Measurements from ENCODE around the gene RAB22A.
"Not testable (repeated sequence)": the region's sequence is repeated elsewhere in the genome, so short reads cannot be mapped to it uniquely, and the experiment has no call there.

Gene RAB22A

GRCh38 chr20:58344741-58345140 is 35.2 kb downstream of the RAB22A start:
- DNase-seq (ENCODE audit: low spot score), result peak; percentile 25

DNA sequence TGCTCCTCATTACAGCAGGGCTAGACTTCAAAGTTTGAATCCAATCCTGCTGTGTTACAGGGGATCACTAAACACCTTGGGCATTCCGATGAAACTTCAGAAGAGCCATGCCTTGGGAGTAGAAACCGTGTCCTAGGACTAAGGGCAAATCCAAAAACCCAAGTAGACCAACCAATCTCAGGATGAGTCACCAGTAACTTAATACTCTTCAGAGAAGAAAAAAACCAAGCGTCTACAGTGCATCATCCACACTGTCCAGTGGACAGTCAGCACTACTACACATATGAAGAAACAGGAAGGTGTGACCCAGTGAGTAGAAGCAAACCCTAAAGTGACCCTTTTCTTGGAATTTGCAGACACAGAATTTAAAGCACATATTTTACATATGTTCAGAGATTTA is 40.1 kb downstream of the RAB22A start:
- peak; percentile 62 for DNase-seq (ENCODE audit: low spot score)

DNA sequence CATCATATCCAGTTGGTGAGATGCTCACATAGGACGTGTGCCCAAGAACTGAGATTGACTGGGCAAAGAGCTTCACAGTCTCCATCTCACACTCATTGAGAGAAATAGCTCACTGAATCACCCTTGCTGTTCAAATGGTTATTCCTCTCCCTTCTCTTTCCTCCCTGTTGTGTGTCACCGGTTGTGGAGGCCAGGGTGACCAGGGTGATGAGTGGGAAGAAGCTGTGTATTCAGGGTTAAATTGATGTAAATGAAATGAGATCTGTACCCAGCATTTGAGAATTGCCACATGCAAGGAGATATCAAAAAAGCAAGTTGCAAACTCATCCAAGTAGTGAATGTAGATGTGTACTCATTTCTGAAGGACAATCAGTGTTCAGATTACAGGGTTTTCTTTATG is 43.0 kb downstream of the RAB22A start:
- DNase-seq (ENCODE audit: low spot score), result no peak

DNA sequence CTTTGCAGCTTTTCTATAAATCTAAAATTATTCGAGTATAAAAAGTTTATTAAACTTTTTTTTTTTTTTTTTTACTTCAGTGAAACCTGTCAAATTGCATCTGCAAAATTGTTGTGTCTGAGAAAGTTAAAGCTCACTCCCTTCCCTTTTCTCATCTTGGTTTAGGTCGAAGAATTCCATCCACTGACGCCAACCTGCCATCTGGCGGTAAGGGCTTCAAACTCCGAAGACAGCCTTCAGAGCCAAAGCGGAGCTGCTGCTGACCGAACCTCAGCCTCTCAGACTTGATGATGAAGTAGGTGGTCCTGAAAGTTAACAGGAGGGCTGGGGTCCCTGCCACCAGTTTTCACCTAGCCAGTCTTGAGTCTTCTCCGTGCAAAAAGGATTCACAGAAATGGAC is 49.9 kb downstream of the RAB22A start:
- DNase-seq (ENCODE audit: low spot score), result no peak

DNA sequence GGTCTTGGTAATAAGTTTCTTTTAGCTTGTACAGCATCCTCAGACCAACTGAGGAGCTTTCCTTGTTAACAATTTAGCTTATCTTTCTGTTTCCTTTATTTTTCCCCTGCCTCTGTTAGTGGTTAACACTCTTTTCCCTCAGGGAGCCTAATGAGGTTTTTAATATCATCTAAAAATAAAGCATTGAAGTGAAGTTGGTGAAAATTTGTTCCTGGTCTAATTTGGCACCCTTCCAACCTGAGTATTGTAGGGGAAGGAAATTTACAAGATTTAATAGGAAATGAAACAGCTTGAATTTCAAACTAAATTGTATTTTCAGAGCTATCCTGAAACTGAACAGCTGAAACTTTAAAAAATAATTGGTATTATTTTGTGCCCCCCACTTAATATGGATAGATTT is 51.4 kb downstream of the RAB22A start:
- no peak for DNase-seq (ENCODE audit: low spot score)

DNA sequence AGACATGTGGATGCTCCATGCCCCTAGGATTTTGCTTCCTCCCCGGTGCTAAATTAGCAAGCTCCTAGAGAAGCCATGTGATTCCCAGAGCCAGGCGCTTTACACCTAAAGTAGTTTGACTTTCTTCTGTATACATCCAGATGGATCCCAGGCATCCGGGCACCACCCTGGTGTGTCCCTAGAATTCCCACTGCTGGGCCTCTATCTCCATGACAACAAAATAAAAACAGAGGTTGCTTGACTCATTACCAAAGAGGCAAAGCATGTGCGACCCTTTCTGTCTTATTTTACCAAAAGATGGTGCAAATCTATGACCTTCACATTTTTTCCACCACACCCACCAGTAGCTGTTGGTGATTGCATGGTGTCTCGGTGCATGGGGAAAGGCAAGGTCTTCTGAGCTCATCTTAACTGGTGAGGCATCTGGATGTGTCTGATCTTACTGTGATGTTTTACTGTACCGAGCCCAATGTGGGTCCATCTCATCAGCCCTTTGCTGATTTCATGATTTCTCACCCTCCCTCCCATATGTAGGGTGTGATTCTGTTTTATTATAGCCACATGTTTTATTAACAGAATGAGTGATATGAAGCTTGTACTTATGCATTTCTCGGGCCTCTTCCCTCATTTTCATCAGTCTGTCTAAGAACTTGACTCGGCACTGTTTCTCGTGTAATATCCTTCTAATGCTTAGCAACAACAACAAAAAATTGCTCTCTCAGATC is 52.1 kb downstream of the RAB22A start:
- DNase-seq (ENCODE audit: low spot score), result peak; percentile 55

DNA sequence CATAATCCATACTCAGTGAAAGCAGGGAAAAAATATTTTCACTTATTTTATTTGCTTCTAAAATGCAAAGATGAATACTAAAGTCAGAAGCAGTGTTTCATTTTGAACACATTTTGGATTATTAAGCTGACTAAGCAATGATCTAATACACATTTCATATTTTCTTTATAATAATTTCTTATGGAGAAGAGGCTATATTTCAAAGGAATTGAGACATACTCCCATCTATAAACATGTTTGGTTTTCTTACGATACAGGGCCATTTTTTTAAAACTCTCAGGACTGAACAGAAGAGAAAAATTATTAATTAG is 52.6 kb downstream of the RAB22A start:
- no peak for DNase-seq (ENCODE audit: low spot score)

GRCh38 chr20:58362970-58363369 is 53.5 kb downstream of the RAB22A start:
- no peak for DNase-seq (ENCODE audit: low spot score)

DNA sequence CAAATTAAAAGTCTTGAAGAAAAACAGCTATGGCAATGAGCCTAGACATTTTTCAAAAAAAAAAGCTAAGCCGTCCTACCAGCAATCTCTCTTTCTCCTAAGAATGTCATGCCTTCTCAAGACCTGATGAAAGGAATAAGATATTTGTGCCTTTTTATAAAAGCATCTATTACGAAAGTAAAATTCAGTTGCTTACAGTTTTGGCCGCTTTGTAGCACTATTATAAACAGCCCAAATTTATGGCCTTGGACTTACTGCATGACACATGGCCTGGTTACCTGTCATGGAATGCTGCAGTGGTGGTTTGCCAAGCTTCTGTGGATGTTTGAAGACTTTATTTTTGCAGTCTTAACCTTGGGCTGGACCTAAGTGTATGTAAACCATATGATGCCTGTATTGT is 57.4 kb downstream of the RAB22A start:
- DNase-seq (ENCODE audit: low spot score), result no peak

DNA sequence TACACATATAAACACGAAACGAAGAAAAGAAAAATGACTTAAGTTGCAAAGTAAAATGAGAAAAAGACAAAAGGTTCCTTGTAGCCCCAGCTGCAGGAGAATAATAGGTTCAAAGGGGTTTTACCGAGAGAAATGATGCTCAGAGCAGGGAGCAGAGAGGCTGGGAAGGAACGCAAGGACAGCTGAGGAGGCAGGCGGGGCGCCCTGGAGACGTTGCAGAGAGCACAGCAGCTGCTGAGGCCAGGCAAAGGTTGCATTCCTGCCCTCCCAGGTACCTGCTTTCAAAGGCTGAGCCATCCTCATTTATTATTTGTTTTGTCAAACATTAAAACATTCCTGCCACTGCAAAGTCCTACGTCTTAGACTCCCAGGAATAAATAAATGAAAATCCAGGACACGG is 63.3 kb downstream of the RAB22A start:
- no peak for DNase-seq (ENCODE audit: low spot score)

GRCh38 chr20:58373296-58373695 is 63.8 kb downstream of the RAB22A start:
- DNase-seq (ENCODE audit: low spot score), result not testable (repeated sequence)

DNA sequence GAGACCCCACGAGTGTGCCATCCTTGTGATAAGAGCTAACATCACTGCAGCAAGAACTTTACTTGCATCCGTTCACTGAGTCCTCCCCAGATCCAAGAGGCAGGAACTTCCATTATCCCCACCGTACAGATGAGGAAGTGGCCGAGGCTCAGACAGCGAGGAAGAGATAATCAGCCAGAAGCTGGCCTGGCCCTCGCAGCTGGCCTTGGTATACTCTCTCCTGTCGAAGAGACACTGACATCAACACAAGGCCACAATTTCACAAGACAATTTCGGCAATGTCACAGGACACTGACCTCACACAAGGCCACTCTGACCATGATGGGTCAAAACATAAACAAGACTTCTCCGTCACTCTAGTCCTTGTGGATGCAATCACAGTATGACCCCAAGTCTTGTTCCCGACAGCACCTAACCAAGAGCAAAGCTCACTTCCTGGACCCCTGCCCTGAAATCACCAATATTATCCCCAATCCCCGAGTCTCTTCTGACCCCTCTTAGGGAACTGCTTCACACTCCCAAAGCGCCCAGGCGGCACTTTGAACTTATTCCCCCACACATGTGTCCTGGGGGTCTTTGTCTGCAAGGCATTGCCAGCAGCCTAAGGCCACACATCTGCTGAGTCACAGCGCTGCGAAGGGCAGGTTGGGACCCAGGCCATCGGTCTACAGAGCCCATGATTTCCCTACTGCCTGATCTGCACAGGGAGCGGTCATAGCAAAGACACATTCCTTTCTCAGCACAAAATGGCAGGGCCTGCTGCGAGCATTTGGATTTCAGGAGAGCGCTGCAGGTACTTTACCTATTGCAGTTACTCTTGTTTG is 64.7 kb downstream of the RAB22A start:
- no peak for DNase-seq (ENCODE audit: low spot score)

DNA sequence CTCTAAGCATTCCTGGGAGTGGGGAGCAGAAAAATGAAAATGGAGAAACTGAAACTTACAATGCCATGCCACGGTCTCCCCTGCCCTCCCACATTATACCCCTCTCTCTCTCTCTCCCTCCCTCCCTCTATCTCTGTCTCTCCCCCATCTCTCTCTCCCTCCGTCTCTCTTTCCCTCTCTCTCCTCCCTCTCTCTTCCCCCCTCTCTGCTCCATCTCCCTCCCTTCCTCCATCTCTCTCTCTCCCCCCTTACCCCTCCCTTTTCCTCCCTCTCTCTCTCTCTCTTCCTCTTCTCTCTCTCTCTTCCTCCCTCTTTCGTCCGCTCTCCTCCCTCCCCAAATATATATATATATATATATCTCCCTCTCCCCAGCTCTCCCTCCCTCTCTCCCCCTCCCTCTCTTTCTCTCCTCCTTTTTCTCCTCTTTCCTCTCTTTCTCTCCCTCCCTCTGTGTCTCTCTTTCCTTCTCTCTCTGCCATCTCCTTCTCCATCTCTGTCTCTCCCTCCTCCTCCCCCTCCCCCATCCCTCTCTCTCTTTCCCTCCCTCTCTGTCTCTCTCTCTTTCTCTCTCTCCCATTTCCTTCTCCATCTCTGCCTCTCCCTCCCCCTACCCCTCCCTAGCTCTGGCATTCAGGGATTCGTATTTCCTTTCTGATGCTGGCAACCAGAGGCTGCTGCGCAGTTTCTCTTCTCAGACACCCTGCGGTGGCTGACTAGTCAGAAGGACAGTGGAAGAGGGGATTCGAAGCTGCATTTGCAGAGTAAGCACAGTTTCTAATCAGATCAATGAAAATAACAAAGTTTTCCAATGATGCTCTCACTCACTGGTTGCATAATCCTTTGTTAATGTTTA is 65.6 kb downstream of the RAB22A start:
- peak; percentile 31 for DNase-seq (ENCODE audit: low spot score)

GRCh38 chr20:58375759-58376352 is 66.3 kb downstream of the RAB22A start:
- no peak for DNase-seq (ENCODE audit: low spot score)

GRCh38 chr20:58377017-58377416 is 67.5 kb downstream of the RAB22A start:
- DNase-seq (ENCODE audit: low spot score), result no peak

- no peak for DNase-seq (ENCODE audit: low spot score)
Measured at GRCh38 chr20:58377766-58378401, 68.4 kb downstream of the RAB22A start.

DNA sequence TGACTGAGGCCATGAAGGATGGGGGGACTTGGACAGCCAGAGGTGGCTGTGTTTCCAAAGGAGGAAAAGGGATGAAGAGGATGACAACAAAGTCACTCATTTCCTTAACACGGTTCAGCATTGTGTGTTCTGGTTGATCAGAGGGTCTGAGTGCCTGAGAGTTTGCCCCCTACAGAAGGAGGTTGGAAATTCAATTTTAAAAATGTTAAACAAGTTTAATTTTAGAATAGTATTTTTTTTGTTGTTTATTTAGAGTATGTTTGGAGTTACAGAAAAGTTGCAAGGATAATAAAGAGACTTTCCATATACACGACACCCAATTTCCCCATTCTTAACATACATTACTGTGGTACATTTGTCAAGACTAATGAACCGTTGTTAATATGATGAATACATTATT is 69.2 kb downstream of the RAB22A start:
- DNase-seq (ENCODE audit: low spot score), result no peak

DNA sequence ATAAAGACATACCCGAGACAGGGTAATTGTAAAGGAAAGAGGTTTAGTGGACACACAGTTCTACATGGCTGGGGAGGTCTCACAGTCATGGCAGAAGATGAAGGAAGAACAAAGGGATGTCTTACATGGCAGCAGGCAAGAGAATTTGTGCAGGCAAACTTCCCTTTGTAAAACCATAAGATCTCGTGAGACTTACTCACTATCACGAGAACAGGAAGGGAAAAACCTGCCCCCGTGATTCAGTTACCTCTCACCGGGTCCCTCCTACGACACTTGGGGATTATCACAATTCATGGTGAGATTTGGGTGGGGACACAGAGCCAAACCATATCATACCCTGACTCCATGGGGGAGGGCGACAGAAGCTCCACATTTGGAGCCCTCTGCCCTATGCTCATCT is 72.1 kb downstream of the RAB22A start:
- DNase-seq (ENCODE audit: low spot score), result no peak

DNA sequence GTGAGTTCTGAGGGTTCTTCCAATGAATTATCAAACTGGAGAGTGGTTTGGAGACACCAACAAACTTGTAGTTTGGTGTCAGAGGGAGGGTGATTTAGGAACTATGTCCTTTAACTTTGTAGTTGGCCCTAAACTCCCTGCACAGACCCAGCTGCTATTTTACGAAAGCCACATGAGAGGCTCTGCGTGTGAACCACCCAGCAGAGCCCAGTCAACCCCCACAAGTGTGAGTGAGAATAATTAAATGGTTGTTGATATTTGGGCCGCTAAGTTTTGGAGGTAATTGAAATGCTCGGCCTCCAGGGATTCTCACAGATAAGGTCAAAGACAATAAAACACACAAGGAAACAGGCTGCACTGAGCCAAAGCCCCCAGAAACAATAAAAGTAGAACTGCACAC is 72.6 kb downstream of the RAB22A start:
- no peak for DNase-seq (ENCODE audit: low spot score)

DNA sequence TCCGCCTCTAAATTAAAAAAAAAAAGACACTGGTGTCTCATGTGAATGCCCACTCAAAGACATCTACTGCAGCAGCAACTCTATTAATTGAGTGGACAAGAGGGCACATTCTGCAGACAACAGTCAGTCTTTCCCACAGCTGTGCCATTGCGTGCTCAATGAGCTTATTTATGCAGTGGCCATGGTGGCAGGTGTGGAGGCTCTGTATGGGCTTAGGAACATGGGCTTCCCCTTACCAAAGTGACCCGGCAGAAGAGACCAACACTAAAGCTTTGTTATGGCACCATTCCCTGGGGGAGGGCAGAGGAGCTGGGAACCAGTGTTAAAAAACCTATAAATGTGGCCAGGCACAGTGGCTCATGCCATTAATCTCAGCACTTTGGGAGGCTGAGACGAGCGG is 75.3 kb downstream of the RAB22A start:
- DNase-seq (ENCODE audit: low spot score), result no peak

GRCh38 chr20:58388028-58388601 is 78.6 kb downstream of the RAB22A start:
- DNase-seq (ENCODE audit: low spot score), result no peak
